ENCODE data around the gene PSMB2.

Gene PSMB2

GRCh38 chr1:35640380-35641232 is 720 bp downstream of the PSMB2 start:
- DNase-seq = no peak

- DNase-seq = no peak
These were observed 3.9 kb downstream of the PSMB2 start for GRCh38 chr1:35637401-35637809.

GRCh38 chr1:35633547-35633946 is 7.8 kb downstream of the PSMB2 start:
- DNase-seq = no peak

GRCh38 chr1:35631396-35631795 is 9.9 kb downstream of the PSMB2 start:
- no peak for DNase-seq

- no peak for DNase-seq
These were observed 12.3 kb downstream of the PSMB2 start for GRCh38 chr1:35629051-35629450.

GRCh38 chr1:35623832-35624231 is 17.5 kb downstream of the PSMB2 start:
- no peak for DNase-seq

GRCh38 chr1:35622510-35623178 is 18.7 kb downstream of the PSMB2 start:
- no peak for DNase-seq

- no peak for DNase-seq
These were observed 21.8 kb downstream of the PSMB2 start for GRCh38 chr1:35619237-35620121.

GRCh38 chr1:35615440-35615839 is 25.9 kb downstream of the PSMB2 start:
- DNase-seq = no peak

GRCh38 chr1:35611655-35612054 is 29.7 kb downstream of the PSMB2 start:
- DNase-seq = no peak

GRCh38 chr1:35605867-35606182 is 35.5 kb downstream of the PSMB2 start:
- no peak for DNase-seq

GRCh38 chr1:35605071-35605866 is 36.1 kb downstream of the PSMB2 start:
- DNase-seq = no peak

- DNase-seq = no peak
These were observed 37.4 kb downstream of the PSMB2 start for GRCh38 chr1:35603941-35604340.

GRCh38 chr1:35603468-35603867 is 37.9 kb downstream of the PSMB2 start:
- DNase-seq = no peak

- no peak for DNase-seq
These were observed 40.7 kb downstream of the PSMB2 start for GRCh38 chr1:35600593-35600992.

- no peak for DNase-seq
These were observed 41.9 kb downstream of the PSMB2 start for GRCh38 chr1:35599411-35599810.

GRCh38 chr1:35598895-35599294 is 42.4 kb downstream of the PSMB2 start:
- DNase-seq = no peak

- no peak for DNase-seq
These were observed 43.5 kb downstream of the PSMB2 start for GRCh38 chr1:35597870-35598269.

GRCh38 chr1:35595684-35596083 is 45.6 kb downstream of the PSMB2 start:
- no peak for DNase-seq

- no peak for DNase-seq
These were observed 47.1 kb downstream of the PSMB2 start for GRCh38 chr1:35594005-35594760.

- no peak for DNase-seq
These were observed 48.1 kb downstream of the PSMB2 start for GRCh38 chr1:35592991-35593769.
